ENCODE measurements around the gene CADPS.

The CADPS gene

DNA sequence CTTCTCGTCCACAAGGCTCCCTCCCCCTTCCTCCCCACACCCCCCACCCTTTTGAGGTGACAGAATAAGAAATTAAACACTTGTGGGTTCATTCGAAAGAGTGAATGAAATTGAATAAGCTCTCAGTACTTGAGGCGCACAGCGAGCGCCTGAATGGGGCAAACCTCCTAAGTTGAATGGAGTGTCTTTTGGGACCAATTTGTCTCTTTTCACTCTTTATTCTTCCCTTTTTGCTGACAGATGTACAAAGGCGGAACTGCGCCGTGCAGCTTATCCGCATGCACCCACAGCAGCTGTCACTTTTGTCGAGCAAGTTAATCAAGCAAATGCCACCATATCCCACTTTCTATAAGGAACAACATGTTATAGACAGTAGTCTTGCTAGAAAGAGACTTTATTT lies 454.0 kb downstream of the CADPS start:
- DNase-seq (ENCODE audit: low spot score) = no peak

DNA sequence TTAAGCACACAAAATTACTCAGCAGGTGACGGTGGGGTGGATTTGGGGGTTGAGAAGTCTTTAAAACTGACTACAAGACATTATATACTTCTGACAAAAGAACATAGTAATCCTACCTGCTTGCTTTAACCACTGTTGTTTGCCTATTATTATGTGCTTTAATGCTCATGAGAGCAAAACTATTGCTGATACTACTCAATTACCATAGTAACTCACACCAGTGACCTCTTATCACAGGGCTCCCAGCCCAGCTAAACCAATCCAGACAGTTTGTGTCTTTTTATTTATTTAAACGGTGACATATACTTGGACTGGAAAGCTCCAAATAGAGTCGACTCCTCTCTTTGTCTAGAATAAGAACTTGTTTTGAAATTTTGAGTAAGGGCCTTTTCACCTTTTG lies 459.1 kb downstream of the CADPS start:
- no peak for DNase-seq (ENCODE audit: low spot score)

DNA sequence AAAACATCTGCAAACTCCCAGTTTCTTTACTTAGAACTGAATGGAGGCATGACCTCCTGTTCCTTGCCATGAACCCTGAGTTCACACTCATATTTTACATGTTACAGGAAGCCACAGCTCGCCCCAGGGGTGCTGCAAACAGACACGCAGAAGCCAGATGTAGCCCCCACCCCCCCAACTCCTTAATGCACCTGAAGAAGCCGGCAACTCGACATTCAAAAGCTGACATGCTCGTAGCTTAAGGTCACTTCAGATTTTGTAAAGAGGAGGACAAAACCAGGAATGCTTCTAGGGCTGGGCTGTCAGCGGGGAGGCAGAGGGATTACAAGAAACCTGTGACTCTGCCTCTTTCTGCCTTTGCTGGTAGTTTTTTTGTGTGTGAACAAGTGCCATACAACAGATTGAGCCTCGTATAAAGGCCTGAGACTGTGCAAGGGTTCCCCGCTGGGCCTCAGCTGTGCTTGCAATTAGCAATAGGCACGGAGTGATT lies 459.9 kb downstream of the CADPS start:
- DNase-seq (ENCODE audit: low spot score) = no peak

DNA sequence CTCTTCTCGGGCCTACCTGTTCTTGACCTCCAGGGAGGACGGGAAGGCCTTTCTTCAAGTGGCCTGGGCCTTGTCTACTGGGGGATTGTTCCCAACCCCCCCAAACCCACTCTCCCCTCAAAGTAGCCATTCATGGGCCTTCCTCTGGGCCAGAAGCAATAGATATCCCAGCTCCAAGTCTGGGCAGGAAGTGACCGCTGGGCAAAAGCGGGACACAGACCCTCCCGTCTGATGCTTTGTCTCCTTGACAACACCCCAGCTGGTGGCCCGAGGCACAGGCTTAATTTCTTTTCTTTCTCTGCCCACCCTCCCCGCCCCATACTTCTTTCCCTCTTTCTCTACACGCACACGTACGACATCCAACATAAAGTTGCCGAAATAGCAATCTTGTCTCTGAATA lies 460.4 kb downstream of the CADPS start:
- no peak for DNase-seq (ENCODE audit: low spot score)

DNA sequence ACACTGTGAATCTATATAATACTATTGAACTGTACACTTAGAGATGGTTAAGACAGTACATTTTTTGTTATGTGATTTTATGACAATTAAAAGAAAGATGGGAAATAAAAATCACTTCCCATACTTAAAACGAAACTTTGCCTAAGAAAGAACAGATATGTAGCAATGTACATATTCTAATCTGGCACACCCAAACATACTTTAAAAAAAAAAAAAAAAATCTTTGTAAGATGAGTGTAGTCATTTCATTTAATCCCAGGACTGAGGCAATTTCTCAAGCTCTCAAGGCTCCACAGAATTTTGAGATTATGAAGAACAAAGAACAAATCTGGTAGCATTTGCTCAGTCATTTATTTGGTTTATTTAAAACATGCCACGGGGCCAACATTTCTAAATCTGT lies 461.5 kb downstream of the CADPS start:
- DNase-seq (ENCODE audit: low spot score) = no peak

DNA sequence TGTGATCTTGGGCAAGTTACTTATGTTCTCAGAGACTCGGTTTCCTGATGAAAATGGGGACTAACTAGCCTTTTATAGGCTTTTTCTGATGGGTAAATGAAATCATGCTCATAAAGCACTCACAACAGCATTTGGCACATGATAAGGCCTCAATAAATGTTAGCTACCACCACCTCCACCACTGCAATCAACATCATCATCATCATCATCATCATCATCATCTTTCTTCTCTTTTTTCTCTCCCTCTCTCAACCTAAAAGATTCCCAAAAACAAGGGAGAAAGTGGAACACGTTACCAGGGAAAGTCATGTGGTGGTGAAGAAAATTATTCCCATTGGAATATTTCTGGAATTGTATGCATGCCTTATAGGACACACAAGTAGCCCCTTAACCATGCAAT lies 468.3 kb downstream of the CADPS start:
- no peak for DNase-seq (ENCODE audit: low spot score)

DNA sequence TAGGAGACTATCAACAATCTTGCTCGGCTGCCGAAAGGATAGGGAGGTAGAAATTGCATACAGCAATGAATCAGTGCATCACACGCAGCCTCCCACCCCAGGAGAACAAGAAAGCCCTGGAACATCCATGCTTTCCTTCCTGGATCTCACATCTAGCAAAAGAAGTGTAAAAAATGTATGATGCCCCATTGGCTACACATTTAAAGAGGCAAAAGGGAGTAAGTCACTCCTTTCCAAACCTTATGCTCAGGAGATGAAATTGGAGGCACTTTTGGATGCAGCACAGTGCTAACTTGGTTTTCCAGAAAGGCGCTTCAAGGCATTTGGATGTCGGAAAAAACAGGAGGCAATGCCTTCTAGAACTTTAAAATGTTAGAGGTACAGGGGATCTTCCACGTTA lies 469.6 kb downstream of the CADPS start:
- no peak for DNase-seq (ENCODE audit: low spot score)

DNA sequence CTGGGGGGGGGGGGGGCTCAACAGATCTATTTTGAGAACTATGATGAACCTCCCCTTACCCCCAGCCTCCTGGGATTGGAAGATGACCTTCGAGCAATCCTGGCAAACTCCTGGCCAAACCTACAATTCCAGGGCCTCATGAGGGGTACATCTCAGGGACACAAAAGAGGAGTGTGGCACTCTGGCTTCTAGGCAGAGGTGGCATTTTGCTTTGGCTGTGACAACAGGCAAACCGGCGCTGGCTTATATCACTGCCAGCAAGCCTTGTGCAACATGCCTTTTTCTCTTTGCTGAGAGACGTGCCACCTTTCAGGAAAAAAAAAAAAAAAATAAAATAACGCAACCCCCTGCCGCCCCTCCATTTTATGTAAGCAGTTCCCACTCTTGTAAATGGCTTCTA lies 470.1 kb downstream of the CADPS start:
- DNase-seq (ENCODE audit: low spot score) = no peak

DNA sequence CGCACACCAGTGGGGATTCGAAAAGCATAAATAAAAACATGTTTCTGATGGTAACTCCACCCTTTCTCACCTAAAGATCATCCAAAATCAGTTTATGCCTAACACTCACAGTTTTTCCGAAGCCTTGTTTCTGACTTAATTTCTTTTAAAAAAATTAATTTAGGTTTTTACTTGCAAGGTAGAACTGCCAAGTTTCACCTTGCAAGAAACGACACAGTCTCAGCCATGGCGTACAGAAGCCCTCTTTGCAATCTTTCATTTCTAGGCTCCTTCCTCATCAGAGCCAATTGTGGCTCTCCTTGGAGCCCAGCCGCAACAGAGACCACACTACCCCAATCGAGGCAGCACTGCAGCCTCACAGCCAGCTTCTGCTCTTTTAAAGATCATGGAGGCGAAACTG lies 470.9 kb downstream of the CADPS start:
- DNase-seq (ENCODE audit: low spot score) = no peak

DNA sequence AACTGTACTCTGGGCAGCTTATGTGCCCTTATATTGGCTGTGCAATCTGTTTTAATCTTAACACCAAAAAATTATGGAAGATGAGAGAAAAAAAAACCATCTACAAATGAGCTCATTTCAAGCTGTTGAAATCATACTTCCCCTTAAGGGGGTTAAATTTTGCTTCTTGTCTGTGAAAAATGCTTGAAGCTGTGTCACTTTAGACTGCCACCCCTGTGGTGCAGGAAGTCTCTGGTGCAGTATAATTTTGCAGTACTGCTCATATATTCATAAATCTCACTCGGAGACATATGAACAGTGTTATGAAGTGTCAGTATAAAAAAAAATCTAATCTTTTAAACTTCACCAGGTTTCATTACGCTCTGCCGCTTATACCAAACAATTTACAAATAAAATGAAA lies 471.5 kb downstream of the CADPS start:
- DNase-seq (ENCODE audit: low spot score) = no peak

DNA sequence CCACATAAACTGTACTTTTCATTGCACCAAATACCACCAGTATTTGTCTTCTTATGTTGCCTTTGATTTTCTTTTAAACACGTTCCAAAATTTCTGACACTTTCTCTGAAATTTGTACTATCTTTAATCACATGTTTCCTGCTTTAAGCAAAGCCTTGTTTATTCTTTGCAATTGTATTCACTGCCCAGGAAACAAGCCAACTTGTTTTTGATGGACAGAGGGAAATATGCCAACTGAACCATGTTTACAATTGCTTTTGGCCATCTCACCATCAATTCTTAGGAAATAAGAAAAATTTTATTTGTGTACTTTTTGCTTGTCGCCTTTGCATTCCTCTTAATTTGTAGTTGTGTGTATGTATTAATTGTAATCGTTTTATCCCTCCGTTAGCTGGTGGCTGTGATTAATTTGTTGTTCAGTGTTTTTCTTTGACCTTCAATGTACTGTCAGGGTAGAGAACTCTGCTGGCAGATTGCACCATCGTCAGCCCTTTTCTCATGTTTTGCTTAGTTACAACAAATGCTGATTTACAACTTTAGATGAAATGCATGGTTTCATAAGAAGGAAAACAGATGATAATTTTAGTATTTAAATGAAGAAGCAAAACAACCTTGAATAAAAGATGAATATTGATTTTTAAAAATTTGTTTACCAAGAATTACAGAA lies 482.5 kb downstream of the CADPS start:
- no peak for DNase-seq (ENCODE audit: low spot score)

DNA sequence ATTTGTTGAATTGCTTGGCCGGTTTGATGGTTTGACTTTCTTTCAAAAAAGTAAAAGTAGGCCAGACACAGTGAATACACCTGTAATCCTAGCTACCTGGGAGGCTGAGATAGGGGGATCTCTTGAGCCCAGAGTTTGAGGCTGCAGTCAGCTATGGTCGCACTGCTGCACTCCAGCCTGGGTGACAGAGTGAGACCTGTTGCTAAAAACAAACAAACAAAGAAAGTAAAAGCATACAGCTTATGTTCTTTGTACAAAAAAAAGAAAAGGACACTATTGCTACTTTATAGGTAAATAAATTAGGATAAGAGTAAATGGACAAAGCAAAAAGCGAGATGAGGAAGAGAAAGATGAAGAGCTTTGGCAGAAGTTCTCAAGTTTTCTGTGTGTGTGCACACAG lies 488.0 kb downstream of the CADPS start:
- no peak for DNase-seq (ENCODE audit: low spot score)

DNA sequence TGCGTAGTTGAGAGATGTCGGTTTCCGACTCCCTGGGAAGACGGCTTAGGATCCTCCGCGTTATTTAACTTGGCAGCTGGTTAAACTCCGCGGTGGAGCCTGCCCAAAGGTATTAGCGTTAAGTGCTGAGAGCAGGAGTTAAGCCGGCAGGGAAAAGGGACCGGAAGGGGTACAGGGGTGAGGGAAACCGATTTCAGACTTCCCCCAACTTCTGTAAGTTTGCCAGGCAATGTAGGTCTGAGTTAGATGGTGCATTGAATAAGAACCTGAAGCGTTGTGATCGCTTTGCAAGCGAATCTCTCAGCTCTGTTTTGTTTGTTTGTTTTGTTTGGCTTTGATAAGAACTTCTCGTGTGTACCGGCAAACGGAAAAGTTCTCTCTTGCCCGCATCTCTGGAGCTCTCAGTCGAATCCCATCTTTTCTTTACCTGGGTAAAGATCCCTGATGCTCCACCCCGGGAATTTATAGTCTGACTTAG lies 495.9 kb downstream of the CADPS start:
- no peak for DNase-seq (ENCODE audit: low spot score)

DNA sequence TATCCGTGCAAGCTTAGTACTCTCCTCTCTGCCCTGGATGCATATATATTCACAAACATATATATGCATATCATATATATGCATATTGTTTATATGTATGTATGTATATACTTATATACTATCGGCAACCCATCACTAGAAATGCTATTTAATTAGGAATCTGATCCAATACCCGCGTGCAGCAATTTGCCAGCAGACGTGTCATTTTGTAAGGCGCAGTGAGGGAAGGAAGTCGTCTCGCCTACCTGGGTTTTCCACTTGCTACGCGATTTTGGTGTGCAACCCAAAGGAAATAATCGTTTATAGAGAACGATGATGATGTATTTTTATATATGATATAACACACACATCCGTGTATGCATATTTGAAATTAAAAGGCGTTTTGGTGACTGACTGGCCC lies 496.3 kb downstream of the CADPS start:
- DNase-seq (ENCODE audit: low spot score) = no peak

DNA sequence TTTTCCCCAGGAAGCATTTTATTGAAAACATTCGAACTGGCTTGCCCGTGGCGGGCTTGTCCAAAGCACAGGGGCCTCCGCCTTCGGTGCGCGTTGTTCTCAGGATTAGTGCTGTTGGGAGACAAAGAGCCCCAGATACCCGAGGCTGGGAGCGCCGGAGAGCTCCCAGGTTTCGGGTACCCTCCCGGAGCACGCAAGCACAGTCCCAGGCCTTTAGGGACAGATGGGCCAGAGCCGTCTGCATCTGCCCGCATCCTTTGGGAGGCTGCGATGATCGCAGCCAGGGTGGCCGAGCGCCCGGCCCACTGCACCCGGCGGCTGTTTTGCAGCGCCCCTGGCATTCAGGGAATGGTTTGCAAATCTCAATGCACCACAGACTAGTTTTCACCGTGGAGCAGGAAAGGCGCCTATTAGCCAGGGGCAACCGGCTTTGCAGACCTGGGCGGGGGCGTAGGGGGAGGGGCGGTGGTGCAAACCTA lies 496.9 kb downstream of the CADPS start:
- no peak for DNase-seq (ENCODE audit: low spot score)

DNA sequence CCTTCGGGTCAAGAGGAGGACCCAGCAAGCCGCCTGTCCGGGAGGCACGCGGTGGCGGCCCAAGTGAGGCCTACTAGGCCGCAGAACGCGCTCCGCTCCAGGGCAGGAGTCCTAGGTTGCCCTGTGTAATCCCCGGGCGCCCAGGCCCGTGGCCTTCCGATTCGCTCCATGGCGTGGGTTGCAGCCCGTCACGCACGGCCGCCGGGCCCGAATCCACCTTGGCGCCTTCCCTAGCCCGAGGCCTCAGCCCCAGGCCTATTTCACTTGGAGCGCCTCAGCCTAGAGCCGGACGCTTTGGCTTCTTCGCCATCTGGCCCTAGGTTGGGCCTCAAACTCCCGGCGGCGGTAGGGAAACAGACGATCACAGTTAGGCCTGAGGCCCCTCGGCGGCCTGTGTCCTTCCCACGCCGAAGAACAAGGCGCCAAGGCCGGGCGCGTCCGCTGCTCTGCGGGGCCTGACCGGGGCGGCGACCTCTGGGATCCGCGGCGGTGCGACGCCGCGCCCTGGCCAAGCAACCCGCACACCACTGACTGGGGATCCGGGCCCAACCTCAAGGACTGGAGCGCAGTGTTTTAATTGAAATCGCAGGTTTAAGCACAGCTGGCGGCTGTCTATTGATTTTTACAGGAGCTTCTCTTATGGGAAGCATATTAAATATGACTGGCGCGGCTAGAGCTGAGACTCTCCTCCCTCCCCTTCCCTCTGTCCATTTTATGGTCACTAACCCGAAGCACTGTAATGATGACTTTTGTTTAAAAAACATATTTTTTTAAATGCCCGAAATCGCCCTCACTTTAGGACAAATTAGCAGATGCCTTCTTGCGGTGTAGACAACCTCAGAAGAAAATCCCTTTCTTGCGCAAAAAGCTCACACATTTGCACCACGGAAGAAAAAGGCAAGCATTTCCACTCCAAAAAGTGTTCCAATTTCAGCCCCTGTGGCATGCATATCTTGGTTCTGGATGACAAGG lies 498.0 kb downstream of the CADPS start:
- no peak for DNase-seq (ENCODE audit: low spot score)

DNA sequence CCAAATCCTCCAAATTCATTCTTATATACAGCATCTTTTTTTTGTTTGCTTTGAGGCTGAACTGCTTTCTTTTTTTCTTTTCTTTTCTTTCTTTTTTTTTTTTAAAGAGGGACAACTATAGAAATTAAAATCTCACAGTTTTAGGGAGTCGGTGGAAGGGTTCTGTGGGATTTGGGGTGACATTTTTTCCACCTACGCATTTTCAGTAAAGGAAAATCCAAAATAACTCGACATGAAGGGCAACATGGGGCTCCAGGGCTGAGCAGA lies 498.8 kb downstream of the CADPS start:
- DNase-seq (ENCODE audit: low spot score) = no peak

DNA sequence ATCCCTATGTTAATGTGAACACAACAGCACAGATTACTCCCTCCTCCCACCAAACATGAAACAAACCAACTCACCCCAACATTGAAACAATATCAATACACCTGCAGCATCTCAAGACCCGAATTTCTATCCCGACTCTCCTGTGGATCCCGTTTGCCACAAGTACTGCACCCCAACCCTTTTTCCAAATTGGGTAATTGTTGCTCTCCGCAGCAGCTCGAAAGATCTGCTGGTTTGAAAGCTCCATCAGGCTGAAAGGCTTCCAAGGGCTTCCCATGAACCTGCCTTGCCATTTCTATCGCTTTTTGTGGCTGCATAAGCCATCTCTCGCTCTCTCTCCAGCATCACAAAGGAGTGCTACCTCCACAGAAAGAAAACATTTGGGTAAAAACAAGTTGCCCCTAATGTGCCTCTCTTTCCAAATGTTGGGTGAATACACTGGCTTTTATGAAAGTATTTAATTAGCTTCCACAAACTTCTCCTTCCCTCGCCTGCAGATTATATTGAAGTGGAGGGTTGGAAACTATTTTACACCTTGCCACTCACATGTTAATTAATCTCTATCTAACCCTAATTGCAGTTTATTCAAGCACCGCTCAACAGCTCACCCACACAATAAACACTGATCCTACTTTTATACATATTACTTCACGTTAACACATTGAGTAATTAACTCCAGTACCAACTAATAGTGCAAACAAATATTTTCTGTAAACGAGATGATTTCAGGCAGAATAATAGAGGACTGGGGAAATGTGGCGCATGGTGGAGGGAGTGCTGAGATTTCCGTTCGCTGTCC lies 499.4 kb downstream of the CADPS start:
- DNase-seq (ENCODE audit: low spot score) = no peak

DNA sequence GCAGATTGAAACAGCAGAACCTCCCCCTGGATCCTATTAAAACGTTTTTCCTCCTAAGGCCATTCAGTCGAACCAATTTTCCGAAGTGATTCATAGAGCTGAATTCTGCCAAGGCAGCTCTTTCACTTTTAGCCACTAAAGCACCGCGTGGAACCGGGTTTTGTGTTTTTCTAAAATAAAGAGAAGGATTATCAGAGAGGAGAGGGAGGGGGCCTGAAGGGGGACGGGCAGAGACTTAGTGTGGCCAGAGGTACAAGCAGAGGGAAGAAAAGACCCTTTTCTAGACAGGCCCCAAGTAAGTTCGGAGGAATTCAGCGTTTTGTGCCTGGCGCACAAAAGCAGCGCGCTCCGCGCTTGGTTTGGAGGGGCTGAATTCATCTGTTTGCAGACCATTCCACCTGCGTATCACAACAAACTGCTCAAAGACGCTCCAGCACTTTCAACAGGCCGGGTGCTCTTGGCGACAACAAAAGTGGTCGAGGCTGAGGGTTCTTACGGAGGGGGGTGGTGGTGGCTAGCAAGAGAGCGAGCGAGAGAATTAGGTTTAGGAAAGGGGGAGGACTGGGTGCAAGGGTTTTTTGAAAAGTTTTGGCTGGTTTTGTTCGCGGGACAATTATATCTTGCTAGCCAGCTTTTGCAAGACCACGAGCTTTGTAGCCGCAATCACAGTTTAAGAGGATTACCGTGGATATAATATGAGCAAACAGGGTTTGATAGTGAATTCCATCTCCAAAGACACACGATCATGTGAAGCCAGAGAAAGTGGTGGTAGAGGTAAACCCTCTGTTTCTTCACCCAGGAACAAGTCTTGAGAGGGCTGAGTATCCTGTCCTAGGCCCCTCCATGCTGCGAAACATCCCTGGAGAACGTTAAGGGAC lies 500.6 kb downstream of the CADPS start:
- no peak for DNase-seq (ENCODE audit: low spot score)

DNA sequence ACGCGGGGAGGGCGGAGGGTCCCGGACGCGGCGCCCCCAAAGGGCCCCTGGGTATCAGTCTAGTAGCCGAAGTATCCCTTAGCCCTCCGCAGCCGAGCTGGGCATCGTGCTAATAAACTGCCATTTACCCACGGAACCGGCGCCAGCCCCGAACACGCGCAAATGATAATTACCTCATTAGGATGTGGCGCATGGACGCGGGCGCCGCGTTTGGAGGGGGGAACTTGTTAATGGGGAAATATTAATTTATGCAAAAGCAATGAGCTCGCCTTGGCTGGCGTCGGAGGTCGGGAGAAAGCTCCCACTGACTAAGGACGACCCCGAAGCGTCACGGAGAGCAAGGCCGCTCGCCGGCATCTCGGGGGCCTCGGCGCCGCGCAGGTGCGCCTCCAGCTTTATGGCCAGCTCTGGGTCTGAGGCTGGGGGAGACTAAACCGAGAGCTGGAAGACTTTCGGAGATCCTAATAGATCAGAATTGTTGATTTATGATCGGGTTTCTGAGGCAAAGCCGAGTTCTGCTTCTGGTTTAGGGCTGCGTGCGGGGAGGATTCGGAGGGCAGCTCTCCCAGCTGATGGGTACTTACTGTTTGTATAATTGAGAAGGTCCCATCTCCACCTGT lies 501.4 kb downstream of the CADPS start:
- DNase-seq (ENCODE audit: low spot score) = no peak

DNA sequence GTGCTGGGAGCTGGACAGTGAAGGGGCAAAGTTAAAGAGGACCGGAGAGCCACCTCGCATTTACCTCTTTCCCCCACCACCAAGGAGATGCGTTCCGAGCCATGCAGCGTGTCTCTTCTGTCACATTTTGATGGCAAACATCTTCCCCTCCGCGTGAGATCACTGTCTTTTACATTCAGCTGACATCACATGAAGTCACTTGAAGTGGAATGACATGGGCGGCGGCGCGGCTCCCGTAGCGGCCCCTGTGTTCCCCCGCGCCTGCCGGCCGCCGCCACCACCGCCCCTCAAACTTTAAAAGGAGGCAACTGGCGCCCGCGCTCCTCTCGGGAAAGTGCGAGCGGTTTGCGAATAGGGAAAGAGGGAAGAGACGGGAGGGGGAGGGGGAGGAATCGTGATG lies 502.0 kb downstream of the CADPS start, which contains the start of gene FEZF2:
FEZF2 (minus strand) TSS at position 336 of the 400 bp plus-strand sequence. CDS start 682 bp downstream, outside the sequence.
- no peak for DNase-seq (ENCODE audit: low spot score)

All from kidney capillary endothelial cell (primary cell).